AG04450 (cell line): ENCODE results near the gene TMEM120B. TPM values are rescaled to one million over a fixed set of nuclear protein-coding genes. Genes with fewer than 3 reads are reported as not detected.

Experiments used
- CTCF ChIA-PET: fragments of 300-600, 350-600 bp; formaldehyde crosslinking; extraction: SDS; loops from one replicate; lab custom pipeline; 2022; ENCODE audit warnings: antibody characterized with exemption, inconsistent platforms; lab: Charles Lee
- POLR2A ChIA-PET: fragments of 350-600 bp; formaldehyde crosslinking; extraction: SDS; loops from one replicate; lab custom pipeline; 2021; ENCODE audit warnings: antibody characterized with exemption, inconsistent platforms; lab: Yijun Ruan, JAX
- DNase-seq: peaks from one replicate; pipeline ENCODE4 v3.0.0-alpha.2; 2011; ENCODE audit warnings: low read depth, low spot score
- H3K27ac ChIP-seq: one replicate; pipeline ENCODE4 v1.5.1; 2012; ENCODE audit warnings: low read depth, low read length, control low read depth
- H3K27me3 ChIP-seq: one replicate; pipeline ENCODE4 v1.6.0; 2012; ENCODE audit warnings: low read length; ENCODE audit not compliant: control insufficient read depth, insufficient read depth
- H3K4me3 ChIP-seq: 2 replicates; pipeline ENCODE4 v1.5.1; 2011; ENCODE audit warnings: mild to moderate bottlenecking, low read depth, low read length, control low read depth
- H3K9me3 ChIP-seq: 2 replicates; pipeline ENCODE4 v1.5.1; 2012; ENCODE audit warnings: low read length; ENCODE audit not compliant: control insufficient read depth, insufficient read depth
- polyA plus RNA-seq: library from polyadenylated mRNA; depleted of rRNA; stranded (reverse); fragments of >200 nt; gene quantifications from 2 replicates; pipeline ENCODE4 v1.2.3, GENCODE V29; 2011
- TF ChIP-seq, protein P1 (sequence below): IDR thresholded peaks from 2 replicates; pipeline ENCODE4 v1.5.1; 2011; ENCODE audit warnings: low read depth, low read length, control low read depth, inconsistent platforms

Gene TMEM120B
- polyA plus RNA-seq, 1 experiment = 11.1 TPM

DNA sequence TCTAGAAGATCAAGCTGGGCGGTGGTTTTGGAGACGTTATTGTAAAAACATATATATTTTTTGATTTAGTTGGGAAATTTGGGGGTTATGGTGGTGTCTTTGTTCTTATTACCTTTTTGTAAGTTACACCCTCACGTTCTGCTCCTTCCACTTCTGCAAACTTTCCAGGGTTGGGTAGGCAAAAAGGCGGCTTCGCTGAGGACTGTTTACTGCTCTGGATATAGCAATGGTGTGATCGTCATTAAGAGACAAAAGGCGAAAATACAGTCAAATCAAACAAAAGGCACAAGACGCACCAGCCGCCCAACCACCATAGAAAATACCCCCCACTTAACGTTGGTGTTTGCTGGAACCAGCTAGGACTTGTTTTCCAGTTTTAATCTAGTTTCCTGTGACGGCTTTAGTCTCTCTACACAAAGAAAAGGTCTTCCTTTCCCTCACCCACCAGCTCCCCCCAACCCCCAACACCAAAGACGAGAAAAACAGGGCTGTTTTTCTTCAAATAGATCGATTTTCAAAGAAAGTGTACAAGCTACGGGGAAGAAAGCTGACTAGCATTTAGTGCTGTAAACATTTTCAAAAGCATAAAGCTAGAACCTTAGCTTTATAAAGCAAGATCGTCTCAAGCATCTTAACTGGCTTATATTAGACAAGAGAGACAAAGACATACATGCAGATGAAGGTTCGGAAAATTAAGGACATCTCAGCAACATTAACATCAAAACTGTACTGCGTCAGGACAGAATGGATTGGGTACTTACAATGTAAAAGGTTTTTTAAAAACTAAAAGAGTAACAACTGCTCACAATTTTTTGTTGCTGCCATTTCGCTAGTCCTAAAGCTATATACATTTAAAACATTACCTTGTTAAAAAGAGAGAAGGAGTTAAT, 89.3 kb downstream of the TMEM120B start:
- Histone ChIP-seq H3K27ac (peak overlapping the region; percentile 99), H3K9me3 (no peaks in the 10 kb centered on the region; the same call in 1 of the 2 replicates), H3K4me3 (peak overlapping the region; percentile 73), H3K27me3 (no peaks in the 10 kb centered on the region)
- TF ChIP-seq, protein P1, sequence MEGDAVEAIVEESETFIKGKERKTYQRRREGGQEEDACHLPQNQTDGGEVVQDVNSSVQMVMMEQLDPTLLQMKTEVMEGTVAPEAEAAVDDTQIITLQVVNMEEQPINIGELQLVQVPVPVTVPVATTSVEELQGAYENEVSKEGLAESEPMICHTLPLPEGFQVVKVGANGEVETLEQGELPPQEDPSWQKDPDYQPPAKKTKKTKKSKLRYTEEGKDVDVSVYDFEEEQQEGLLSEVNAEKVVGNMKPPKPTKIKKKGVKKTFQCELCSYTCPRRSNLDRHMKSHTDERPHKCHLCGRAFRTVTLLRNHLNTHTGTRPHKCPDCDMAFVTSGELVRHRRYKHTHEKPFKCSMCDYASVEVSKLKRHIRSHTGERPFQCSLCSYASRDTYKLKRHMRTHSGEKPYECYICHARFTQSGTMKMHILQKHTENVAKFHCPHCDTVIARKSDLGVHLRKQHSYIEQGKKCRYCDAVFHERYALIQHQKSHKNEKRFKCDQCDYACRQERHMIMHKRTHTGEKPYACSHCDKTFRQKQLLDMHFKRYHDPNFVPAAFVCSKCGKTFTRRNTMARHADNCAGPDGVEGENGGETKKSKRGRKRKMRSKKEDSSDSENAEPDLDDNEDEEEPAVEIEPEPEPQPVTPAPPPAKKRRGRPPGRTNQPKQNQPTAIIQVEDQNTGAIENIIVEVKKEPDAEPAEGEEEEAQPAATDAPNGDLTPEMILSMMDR = no peak
- DNase-seq = no peak
- CTCF ChIA-PET = interaction anchor here (1.0 to 3.0 kb wide), 3 partner anchors 8 to 249 kb away, joined by 3 to 15 read pairs (median 10); partner anchors contain the start of gene RHOF
- POLR2A ChIA-PET = interaction anchor here (0.6 to 6.1 kb wide), 8 partner anchors 9 to 1619 kb away, joined by 3 to 58 read pairs (median 4); partner anchors contain the start of gene PSMD9

DNA sequence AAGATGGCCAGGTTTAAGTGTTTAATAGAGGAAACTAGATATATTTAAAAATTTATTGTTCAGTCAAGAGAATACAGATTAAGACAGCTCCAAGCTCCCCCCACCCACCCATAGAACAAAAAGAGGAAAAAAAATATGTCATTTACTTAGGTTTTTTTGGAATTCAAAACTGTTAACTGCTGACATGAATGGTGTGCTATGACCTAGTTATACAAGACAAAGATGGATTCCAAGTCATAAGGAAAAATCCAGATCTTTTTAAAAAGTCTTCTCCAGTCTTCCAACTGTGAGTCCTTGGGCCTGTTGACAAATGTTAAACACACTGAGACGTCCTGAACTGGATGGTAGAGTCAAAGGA, 89.9 kb downstream of the TMEM120B start:
- TF ChIP-seq, protein P1 = no peak
- no peak for DNase-seq
- H3K27me3 ChIP-seq = no peaks in the 10 kb centered on the region
- H3K9me3 ChIP-seq = no peaks in the 10 kb centered on the region; the same call in 1 of the 2 replicates
- ChIA-PET CTCF (interaction anchor here (1.0 to 3.0 kb wide), 3 partner anchors 9 to 250 kb away, joined by 3 to 15 read pairs (median 10); partner anchors contain the start of gene RHOF), POLR2A (interaction anchor here (0.6 to 6.1 kb wide), 11 partner anchors 8 to 1618 kb away, joined by 3 to 58 read pairs (median 5); partner anchors contain the start of gene PSMD9)
- peak overlapping the region; percentile 98 for H3K27ac ChIP-seq
- H3K4me3 ChIP-seq = peak overlapping the region; percentile 73

GRCh38 chr12:121802843-121803698, 90.5 kb downstream of the TMEM120B start:
- Histone ChIP-seq H3K9me3 (no peaks in the 10 kb centered on the region; the same call in 1 of the 2 replicates), H3K27ac (peak overlapping the region; percentile 98), H3K4me3 (peak overlapping the region; percentile 73), H3K27me3 (no peaks in the 10 kb centered on the region)
- ChIA-PET POLR2A (interaction anchor here (0.8 to 6.1 kb wide), 9 partner anchors 8 to 176 kb away, joined by 3 to 58 read pairs (median 6); partner anchors contain the start of gene PSMD9), CTCF (interaction anchor here (1.9 to 3.0 kb wide), 2 partner anchors 9 kb away, joined by 10 to 15 read pairs; partner anchors contain the start of gene RHOF)
- peak; percentile 92 for DNase-seq
- TF ChIP-seq, protein P1 = no peak

GRCh38 chr12:121803861-121804416, 91.4 kb downstream of the TMEM120B start, which contains the start of gene SETD1B:
SETD1B (plus strand) TSS chr12:121804009; CDS start chr12:121804738, 729 bp downstream.
- POLR2A ChIA-PET = interaction anchor here (1.4 to 6.1 kb wide), 2 partner anchors 7 to 69 kb away, joined by 9 to 58 read pairs; no protein-coding TSS in a partner anchor

More at GRCh38 chr12:121803861-121804416, 91.4 kb downstream of the TMEM120B start, which contains the start of gene SETD1B:
- H3K27ac ChIP-seq = peak within 1 kb of the TSS; percentile 98
- no peaks in the 10 kb centered on the region; the same call in 1 of the 2 replicates for H3K9me3 ChIP-seq
- CTCF ChIA-PET = interaction anchor here (1.2 to 5.9 kb wide), 2 partner anchors 8 to 117 kb away, joined by 5 to 67 read pairs; partner anchors contain the start of gene RHOF
- peak within 1 kb of the TSS; percentile 73 for H3K4me3 ChIP-seq
- DNase-seq = no peak
- no peaks in the 10 kb centered on the region for H3K27me3 ChIP-seq
- TF ChIP-seq, protein P1 = no peak
